ENCODE measurements around the gene RPS6KA6. TPM values are rescaled to one million over a fixed set of nuclear protein-coding genes. Genes with fewer than 3 reads are reported as not detected.

The RPS6KA6 gene
- total RNA-seq, 1 experiment from 2014 or later, result not detected

DNA sequence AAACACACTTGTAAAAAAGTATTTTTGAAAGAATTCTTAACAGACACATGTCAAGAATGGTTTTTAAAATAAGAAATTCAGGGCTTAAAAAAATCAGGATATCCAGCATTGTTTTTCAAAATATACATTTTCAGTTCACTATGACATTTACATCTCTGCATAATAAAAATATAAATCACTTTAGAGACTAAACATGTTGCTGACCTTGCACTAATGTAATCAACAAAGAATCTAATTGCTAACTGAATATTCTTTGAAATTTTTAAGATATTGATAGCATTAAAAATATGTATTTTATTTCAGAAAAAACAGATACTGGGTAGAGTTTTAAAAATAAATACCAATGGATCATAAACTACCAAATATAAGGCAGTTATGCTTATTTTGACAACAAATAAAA is 26.4 kb downstream of the RPS6KA6 start:
- no peak overlapping the region for H3K4me3 Mint-ChIP-seq (ENCODE audit: unreplicated experiment)
- H3K36me3 Mint-ChIP-seq (ENCODE audit: insufficient read depth, unreplicated experiment), result no peaks in the 10 kb centered on the region
- CTCF ChIA-PET, result no interaction called here
- no peak for DNase-seq (ENCODE audit: unreplicated experiment)
- no peaks in the 10 kb centered on the region for H3K4me1 Mint-ChIP-seq (ENCODE audit: insufficient read depth, unreplicated experiment)
- intact Hi-C loops (cut with micrococcal nuclease), result no loop called here
- no peak overlapping the region for H3K27ac Mint-ChIP-seq (ENCODE audit: low read depth, unreplicated experiment)
- POLR2A ChIA-PET, result no interaction called here
- H3K9me3 Mint-ChIP-seq (ENCODE audit: unreplicated experiment), result no peaks in the 10 kb centered on the region
- no peak for TF ChIP-seq CTCF (IDR thresholded peaks at IDR 0.05; ENCODE audit: unreplicated experiment)
- no TSS peak for BruUV-seq (replicated peaks)
- peaks cover 15% of the 10 kb centered on the region for H3K27me3 Mint-ChIP-seq (ENCODE audit: insufficient read depth, unreplicated experiment)

DNA sequence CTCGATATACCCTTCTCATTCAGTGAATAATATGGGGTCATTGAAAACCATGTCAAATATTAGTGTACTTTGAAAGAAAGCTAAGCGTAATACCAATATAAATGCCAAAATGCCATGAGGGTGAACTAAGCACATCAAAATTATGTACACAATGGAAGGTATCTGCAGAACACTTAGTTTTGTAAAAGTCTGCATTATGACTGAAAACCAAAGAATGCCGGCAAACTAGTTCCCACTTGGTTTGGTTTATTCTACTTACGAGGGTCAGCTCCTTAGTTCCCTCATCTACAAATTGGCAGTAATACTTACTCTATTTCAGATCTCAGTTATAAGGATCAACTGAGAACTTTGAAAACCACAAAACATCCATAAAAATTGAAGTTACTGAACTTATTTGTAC is 27.3 kb downstream of the RPS6KA6 start:
- POLR2A ChIA-PET, result interaction anchor here (0.5 kb wide), 1 partner anchor 172 kb away, joined by 4 read pairs; no protein-coding TSS in a partner anchor
- peaks cover 9% of the 10 kb centered on the region for H3K27me3 Mint-ChIP-seq (ENCODE audit: insufficient read depth, unreplicated experiment)

DNA sequence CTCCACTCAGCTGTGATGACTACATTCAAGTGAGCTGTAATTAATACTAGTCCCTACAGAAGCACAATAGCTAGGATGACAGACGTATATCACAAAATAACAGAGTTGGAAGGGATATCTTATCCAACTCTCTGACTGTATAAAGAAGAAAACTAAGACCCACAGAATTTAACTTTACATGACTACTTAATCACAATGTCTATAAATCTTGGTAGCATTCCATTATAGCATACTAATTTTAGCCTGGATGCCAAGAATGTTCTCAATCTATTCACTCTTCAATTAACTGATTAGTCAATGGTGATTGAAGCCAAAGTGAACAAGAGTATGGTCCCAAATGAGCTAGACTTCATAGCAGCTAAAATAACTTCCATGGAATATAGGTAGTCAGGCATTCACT is 31.2 kb downstream of the RPS6KA6 start:
- intact Hi-C loops (cut with micrococcal nuclease), result no loop called here
- no peak overlapping the region for H3K4me3 Mint-ChIP-seq (ENCODE audit: unreplicated experiment)
- H3K36me3 Mint-ChIP-seq (ENCODE audit: insufficient read depth, unreplicated experiment), result no peaks in the 10 kb centered on the region
- peaks cover 19% of the 10 kb centered on the region for H3K27me3 Mint-ChIP-seq (ENCODE audit: insufficient read depth, unreplicated experiment)
- no peak for TF ChIP-seq CTCF (IDR thresholded peaks at IDR 0.05; ENCODE audit: unreplicated experiment)
- ChIA-PET CTCF (no interaction called here), POLR2A (no interaction called here)
- no peaks in the 10 kb centered on the region for H3K9me3 Mint-ChIP-seq (ENCODE audit: unreplicated experiment)
- H3K4me1 Mint-ChIP-seq (ENCODE audit: insufficient read depth, unreplicated experiment), result no peaks in the 10 kb centered on the region
- DNase-seq (ENCODE audit: unreplicated experiment), result no peak
- no peak overlapping the region for H3K27ac Mint-ChIP-seq (ENCODE audit: low read depth, unreplicated experiment)
- BruUV-seq (replicated peaks), result no TSS peak

More for the DNA sequence above, 27.3 kb downstream of the RPS6KA6 start:
- Mint-ChIP-seq H3K4me3 (ENCODE audit: unreplicated experiment) (no peak overlapping the region), H3K4me1 (ENCODE audit: insufficient read depth, unreplicated experiment) (no peaks in the 10 kb centered on the region), H3K27ac (ENCODE audit: low read depth, unreplicated experiment) (no peak overlapping the region), H3K36me3 (ENCODE audit: insufficient read depth, unreplicated experiment) (no peaks in the 10 kb centered on the region), H3K9me3 (ENCODE audit: unreplicated experiment) (no peaks in the 10 kb centered on the region)
- CTCF ChIA-PET, result no interaction called here
- BruUV-seq (replicated peaks), result no TSS peak
- intact Hi-C loops (cut with micrococcal nuclease), result no loop called here
- DNase-seq (ENCODE audit: unreplicated experiment), result no peak
- TF ChIP-seq CTCF (IDR thresholded peaks at IDR 0.05; ENCODE audit: unreplicated experiment), result no peak

GRCh38 chrX:84155938-84156337 is 32.1 kb downstream of the RPS6KA6 start:
- POLR2A ChIA-PET, result no interaction called here
- H3K4me1 Mint-ChIP-seq (ENCODE audit: insufficient read depth, unreplicated experiment), result no peaks in the 10 kb centered on the region
- TF ChIP-seq CTCF (IDR thresholded peaks at IDR 0.05; ENCODE audit: unreplicated experiment), result no peak
- intact Hi-C loops (cut with micrococcal nuclease), result no loop called here
- DNase-seq (ENCODE audit: unreplicated experiment), result peak; percentile 3
- no peaks in the 10 kb centered on the region for H3K36me3 Mint-ChIP-seq (ENCODE audit: insufficient read depth, unreplicated experiment)
- peaks cover 19% of the 10 kb centered on the region for H3K27me3 Mint-ChIP-seq (ENCODE audit: insufficient read depth, unreplicated experiment)
- H3K4me3 Mint-ChIP-seq (ENCODE audit: unreplicated experiment), result no peak overlapping the region
- H3K27ac Mint-ChIP-seq (ENCODE audit: low read depth, unreplicated experiment), result no peak overlapping the region
- no TSS peak for BruUV-seq (replicated peaks)
- CTCF ChIA-PET, result interaction anchor here (0.6 kb wide), 1 partner anchor 164 kb away, joined by 3 read pairs; no protein-coding TSS in a partner anchor
- no peaks in the 10 kb centered on the region for H3K9me3 Mint-ChIP-seq (ENCODE audit: unreplicated experiment)
